HepG2 (cell line): ENCODE measurements around the gene SLX9.

Source experiments
- ARNTL ChIP-seq: sonication (generic); formaldehyde crosslinking; IDR thresholded peaks from 2 replicates; pipeline ENCODE4 v1.4.0; 2020; ENCODE audit warnings: mild to moderate bottlenecking, missing genetic modification reagents
- CTCF ChIP-seq: sonication (generic); formaldehyde crosslinking; IDR thresholded peaks from 2 replicates; pipeline ENCODE4 v1.5.0; 2020; ENCODE audit warnings: mild to moderate bottlenecking, missing genetic modification reagents, moderate library complexity
- FOXJ3 ChIP-seq: sonication (generic); formaldehyde crosslinking; IDR thresholded peaks from 2 replicates; pipeline ENCODE4 v1.4.0; 2020; ENCODE audit warnings: missing genetic modification reagents, mild to moderate bottlenecking, borderline replicate concordance
- FOXM1 ChIP-seq: sonication (generic); formaldehyde crosslinking; IDR thresholded peaks from 2 replicates; pipeline ENCODE4 v1.5.0; 2020; ENCODE audit warnings: missing genetic modification reagents
- GTF2F1 ChIP-seq: fragments of 150-350 bp; IDR thresholded peaks from 2 replicates; pipeline ENCODE4 v1.6.1; 2014; ENCODE audit warnings: low read length
- JUNB ChIP-seq: sonication (generic); formaldehyde crosslinking; IDR thresholded peaks from 2 replicates; pipeline ENCODE4 v1.8.0; 2022; ENCODE audit warnings: missing genetic modification reagents, mild to moderate bottlenecking, borderline replicate concordance
- RFX5 ChIP-seq: IDR thresholded peaks from 2 replicates; pipeline ENCODE4 v1.6.1; 2011; ENCODE audit warnings: low read depth, low read length, improper control_type of control experiment
- SMC3 ChIP-seq: IDR thresholded peaks from 2 replicates; pipeline ENCODE4 v1.6.1; 2011; ENCODE audit warnings: low read length, improper control_type of control experiment
- SP4 ChIP-seq: sonication (generic); formaldehyde crosslinking; IDR thresholded peaks from 2 replicates; pipeline ENCODE4 v1.8.1; 2023; ENCODE audit warnings: mild to moderate bottlenecking, missing genetic modification reagents
- TOE1 ChIP-seq: sonication (generic); formaldehyde crosslinking; IDR thresholded peaks from 2 replicates; pipeline ENCODE4 v1.4.0; 2020; ENCODE audit warnings: mild to moderate bottlenecking, missing genetic modification reagents
- ZNF589 ChIP-seq: sonication (generic); formaldehyde crosslinking; conservative IDR thresholded peaks from 2 replicates; pipeline ENCODE4 v1.8.0; 2022; ENCODE audit warnings: mild to moderate bottlenecking, moderate library complexity, missing genetic modification reagents
- ZNF639 ChIP-seq: conservative IDR thresholded peaks from 2 replicates; pipeline ENCODE4 v1.6.1; 2018; ENCODE audit warnings: missing genetic modification reagents
- ZNF724P ChIP-seq: sonication (generic); formaldehyde crosslinking; IDR thresholded peaks from 2 replicates; pipeline ENCODE4 v1.8.0; 2022; ENCODE audit warnings: missing genetic modification reagents, borderline replicate concordance

- TF ChIP-seq ZNF639 (no peak), TOE1 (CRISPR knock-in tag) (no peak), ZNF724P (CRISPR knock-in tag) (no peak), GTF2F1 (no peak), SMC3 (no peak), JUNB (no peak), ARNTL (CRISPR knock-in tag) (no peak), CTCF (CRISPR knock-in tag) (no peak), SP4 (CRISPR knock-in tag) (no peak), ZNF589 (CRISPR knock-in tag) (no peak), FOXJ3 (CRISPR knock-in tag) (no peak), RFX5 (no peak), FOXM1 (no peak)
These were observed 37.9 kb downstream of the SLX9 start for GRCh38 chr21:44977616-44978340.
